ENCODE data around the gene CGB2.

The CGB2 gene

DNA sequence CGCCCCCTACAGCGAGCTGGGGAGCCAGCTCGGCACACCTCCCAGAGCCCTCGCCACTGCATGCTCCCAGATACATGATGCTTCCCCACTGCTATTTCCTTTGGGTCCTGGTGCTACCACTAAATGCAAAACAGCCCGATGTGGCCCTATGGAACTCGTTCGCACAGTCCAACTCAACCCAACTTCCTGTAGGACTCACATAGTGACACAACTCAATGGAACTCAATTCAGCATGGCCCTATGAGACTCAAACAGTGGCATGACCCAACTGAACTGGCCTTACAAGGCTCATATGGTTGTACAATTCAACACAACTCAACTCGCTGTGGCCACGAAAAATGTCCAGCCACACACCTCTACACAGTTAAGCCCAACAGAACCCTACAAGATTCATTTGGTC, 37.3 kb downstream of the CGB2 start:
- no peak for DNase-seq (ENCODE audit: low spot score)

DNA sequence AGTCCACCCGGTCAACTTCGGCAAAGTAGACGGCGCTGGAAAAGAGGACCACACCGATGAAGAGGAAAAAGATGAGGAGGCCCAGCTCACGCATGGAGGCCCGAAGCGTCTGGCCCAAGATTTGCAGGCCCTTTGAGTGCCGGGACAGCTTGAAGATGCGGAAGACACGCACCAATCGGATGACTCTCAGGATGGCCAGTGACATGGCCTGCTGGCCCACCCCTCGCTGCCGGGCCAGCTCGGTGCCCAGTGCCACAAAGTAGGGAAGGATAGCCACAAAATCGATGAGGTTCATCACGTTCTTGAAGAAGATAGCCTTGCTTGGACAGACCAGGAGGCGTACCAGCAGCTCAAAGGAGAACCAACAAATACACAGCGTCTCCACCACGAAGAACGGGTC, 38.7 kb downstream of the CGB2 start:
- no peak for DNase-seq (ENCODE audit: low spot score)

DNA sequence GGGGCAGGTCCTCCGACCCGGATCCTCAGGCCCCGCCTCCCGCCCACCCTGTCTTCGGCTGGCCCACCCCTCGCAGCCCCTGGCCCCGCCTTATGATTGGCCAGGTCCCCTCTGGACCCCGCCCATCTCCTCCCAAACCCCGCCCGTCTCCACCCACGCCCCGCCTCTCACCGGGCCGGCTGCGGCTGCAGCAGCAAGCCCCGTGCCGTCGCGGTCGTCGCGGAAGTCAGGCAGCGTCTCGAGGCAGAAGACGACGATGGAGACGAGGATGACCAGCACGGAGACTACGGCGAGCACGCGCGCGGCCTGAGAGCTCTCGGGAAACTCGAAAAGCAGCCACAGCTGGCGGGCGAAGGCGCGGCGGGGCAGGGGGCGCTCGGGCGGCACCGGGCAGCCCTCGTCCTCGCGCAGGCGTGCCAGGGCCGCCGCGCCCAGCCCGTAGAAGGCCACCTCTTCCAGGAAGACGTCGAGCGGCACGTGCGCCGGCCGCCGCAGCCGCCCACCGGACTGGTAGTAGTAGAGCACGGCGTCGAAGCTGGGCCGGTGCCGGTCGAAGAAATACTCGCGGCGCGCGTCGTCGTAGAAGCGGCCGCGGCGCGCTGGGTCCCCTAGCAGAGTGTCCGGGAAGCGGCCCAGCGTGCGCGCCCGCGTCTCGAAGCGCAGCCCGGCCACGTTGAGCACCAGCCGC, 40.3 kb downstream of the CGB2 start:
- no peak for DNase-seq (ENCODE audit: low spot score)

DNA sequence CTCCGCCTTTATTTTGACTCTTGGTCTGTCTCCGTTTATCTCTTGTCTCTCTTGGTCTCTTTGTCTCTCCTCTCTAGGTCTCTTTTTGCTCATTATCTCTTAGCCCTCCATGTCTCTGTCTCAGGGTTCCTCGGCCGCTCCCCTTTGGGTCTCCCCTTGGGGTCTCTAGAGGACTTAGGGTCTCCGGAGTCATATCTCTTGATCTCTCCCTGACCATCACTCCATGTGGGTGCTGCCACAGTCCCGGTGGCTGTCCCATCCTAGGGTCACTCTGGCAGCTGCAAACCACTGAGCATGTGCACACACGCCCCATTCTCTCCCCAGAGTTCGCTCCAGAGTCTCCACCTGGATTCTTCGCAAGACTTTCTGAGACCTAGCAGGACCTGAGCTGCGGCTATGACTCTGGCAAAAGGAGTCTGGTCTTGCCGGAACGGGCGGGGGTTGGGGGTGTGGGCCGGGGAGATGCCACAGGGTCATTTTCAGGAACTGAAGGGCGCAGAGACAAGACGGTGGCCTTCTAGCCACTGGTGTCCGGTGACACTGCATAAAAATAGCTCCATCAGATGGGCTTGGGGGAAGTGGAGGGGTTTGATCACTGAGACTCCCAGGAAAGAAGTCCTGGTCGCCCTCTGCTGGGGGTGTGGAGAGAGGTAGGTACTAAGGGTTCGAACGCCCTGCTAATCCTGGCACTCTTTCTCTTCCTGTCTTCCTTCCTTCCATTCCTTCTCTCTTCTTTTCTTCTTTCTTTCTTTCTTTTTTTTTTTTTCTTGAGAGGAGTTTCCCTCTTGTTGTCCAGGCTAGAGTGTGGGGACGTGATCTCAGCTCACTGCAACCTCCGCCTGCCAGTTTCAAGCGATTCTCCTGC, 42.1 kb downstream of the CGB2 start:
- peak; percentile 44 for DNase-seq (ENCODE audit: low spot score)

DNA sequence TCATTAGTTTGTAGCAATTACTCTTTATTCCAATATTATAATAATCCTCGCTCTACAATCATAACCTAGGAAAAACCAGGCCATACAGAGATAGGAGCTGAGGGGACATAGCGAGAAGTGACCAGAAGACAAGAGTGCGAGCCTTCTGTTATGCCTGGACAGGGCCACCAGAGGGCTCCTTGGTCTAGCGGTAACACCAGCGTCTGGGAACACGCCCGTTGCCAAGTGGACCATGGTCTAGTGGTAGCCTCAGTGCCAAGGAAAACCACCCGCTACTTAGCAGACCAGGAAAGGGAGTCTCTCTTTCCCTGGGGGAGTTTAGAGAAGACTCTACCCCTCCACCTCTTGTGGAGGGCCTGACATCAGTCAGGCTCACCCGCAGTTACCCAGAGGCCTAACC, 43.2 kb downstream of the CGB2 start:
- DNase-seq (ENCODE audit: low spot score) = peak; percentile 61

DNA sequence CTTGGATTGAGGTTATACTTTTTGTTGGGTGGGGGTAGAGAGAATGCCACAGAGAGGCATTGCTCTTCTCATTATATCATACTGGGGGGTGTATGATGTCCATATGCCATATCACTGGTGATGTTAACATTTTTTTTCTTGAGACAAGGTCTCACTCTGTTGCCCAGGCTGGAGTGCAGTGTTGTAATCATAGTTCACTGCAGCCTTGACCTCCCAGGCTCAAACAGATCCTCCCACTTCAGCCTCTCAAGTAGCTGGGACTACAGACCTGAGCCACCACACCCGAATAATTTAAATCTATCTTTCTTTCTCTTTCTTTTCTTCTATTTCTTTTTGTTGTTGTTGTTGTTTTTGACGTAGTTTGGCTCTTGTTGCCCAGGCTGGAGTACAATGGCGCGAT, 48.7 kb downstream of the CGB2 start:
- DNase-seq (ENCODE audit: low spot score) = no peak

DNA sequence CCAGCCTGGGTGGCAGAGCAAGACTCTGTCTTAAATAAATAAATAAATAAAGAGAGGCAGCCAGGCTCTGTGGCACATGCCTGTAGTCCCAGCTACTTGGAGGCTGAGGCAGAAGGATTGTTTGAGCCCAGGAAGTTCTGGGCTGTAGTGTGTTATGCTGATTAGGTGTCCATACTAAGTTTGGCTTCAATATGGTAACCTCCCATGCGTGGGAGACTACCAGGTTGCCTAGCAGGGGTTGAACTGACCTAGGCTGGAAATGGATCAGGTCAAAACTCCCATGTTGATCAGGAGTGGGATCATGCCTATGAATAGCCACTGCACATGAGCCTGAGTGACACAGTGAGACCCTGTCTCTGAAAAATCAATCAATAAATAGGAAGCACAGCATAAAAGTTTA, 49.6 kb downstream of the CGB2 start:
- no peak for DNase-seq (ENCODE audit: low spot score)

Data from RKO (cell line).